ENCODE results near the gene MYO18B.
"Not testable (repeated sequence)": the region's sequence is repeated elsewhere in the genome, so short reads cannot be mapped to it uniquely, and the experiment has no call there.

The MYO18B gene

GRCh38 chr22:25959818-25960774 is 218.1 kb downstream of the MYO18B start:
- no peak for DNase-seq

- DNase-seq, result no peak
These were observed 219.7 kb downstream of the MYO18B start for GRCh38 chr22:25961699-25962098.

GRCh38 chr22:25962711-25963110 is 220.7 kb downstream of the MYO18B start:
- DNase-seq, result no peak

- DNase-seq, result no peak
These were observed 223.2 kb downstream of the MYO18B start for GRCh38 chr22:25964961-25965730.

- peak in 2 of 3 experiments; percentile 35 to 75 for DNase-seq
These were observed 224.5 kb downstream of the MYO18B start for GRCh38 chr22:25966448-25966913.

- DNase-seq, result no peak
These were observed 227.3 kb downstream of the MYO18B start for GRCh38 chr22:25969286-25969685.

GRCh38 chr22:25969901-25970300 is 227.9 kb downstream of the MYO18B start:
- DNase-seq, result no peak

- peak; percentile 43 to 84 (median 52) for DNase-seq
These were observed 228.5 kb downstream of the MYO18B start for GRCh38 chr22:25970374-25970911.

- peak in 1 of 3 experiments; percentile 12 for DNase-seq
These were observed 229.2 kb downstream of the MYO18B start for GRCh38 chr22:25970999-25971811.

GRCh38 chr22:25972397-25972796 is 230.4 kb downstream of the MYO18B start:
- no peak for DNase-seq

GRCh38 chr22:25976356-25976755 is 234.4 kb downstream of the MYO18B start:
- DNase-seq, result no peak

- no peak for DNase-seq
These were observed 238.0 kb downstream of the MYO18B start for GRCh38 chr22:25979968-25980367.

- not testable (repeated sequence) for DNase-seq
These were observed 242.9 kb downstream of the MYO18B start for GRCh38 chr22:25984911-25985310.

- DNase-seq, result no peak
These were observed 246.0 kb downstream of the MYO18B start for GRCh38 chr22:25987948-25988347.

GRCh38 chr22:25990940-25991339 is 249.0 kb downstream of the MYO18B start:
- no peak for DNase-seq

GRCh38 chr22:25992331-25992730 is 250.3 kb downstream of the MYO18B start:
- DNase-seq, result no peak

- no peak for DNase-seq
These were observed 254.7 kb downstream of the MYO18B start for GRCh38 chr22:25996669-25997068.

GRCh38 chr22:25997886-25998775 is 256.1 kb downstream of the MYO18B start:
- peak in 1 of 3 experiments; percentile 28 for DNase-seq

GRCh38 chr22:26002456-26002855 is 260.5 kb downstream of the MYO18B start:
- no peak for DNase-seq

GRCh38 chr22:26004477-26004876 is 262.5 kb downstream of the MYO18B start:
- no peak for DNase-seq

GRCh38 chr22:26008587-26008986 is 266.6 kb downstream of the MYO18B start:
- peak in 2 of 3 experiments; percentile 7 to 51 for DNase-seq

Data from NCI-H1417 (cell line).